ENCODE results near the gene WIPI1. TPM values are rescaled to one million over a fixed set of nuclear protein-coding genes. Genes with fewer than 3 reads are reported as not detected.

WIPI1 gene
- total RNA-seq, 1 experiment from 2014 or later: 19.8 TPM

DNA sequence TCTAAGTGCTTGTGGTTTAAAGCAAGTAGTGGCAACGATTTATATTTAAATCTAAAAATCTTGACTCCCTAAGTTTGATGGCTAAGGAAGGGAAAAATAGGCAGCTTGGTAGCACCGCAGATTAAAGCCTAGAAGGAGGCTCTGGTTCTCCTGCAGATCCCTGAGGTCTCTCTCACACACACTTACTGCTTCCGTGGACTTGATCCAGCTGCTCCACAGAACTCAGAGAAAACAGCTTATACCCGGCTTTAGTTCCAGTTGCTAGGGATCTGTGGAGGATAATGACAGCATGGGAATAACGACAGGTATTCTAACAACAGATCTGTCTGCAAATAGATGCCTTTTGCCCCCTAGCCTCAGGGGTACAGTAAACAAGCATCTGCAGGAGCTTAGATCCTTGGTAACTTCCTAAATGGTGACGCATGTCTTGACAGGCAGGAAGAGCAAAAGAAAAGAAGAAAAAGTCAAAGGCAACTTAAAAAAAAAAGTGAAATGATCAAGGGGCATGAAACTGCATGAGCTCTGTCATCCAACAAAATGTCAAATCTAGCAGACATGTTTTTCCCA lies 4.5 kb downstream of the WIPI1 start:
- in situ Hi-C loops (cut with HindIII; ENCODE audit: low pct_unique_long_range_greater_than_20kb, low sequenced_read_pairs): no loop called here
- H3K27me3 ChIP-seq (ENCODE audit: control insufficient read depth, insufficient read depth, low read length): no peaks in the 10 kb centered on the region
- H3K4me3 ChIP-seq (ENCODE audit: low read depth in 2 of 2, low read length in 2 of 2): no peak overlapping the region
- no peaks in the 10 kb centered on the region for H3K36me3 ChIP-seq (ENCODE audit: control insufficient read depth, insufficient read depth, low read length)
- ChIA-PET CTCF (interaction anchor here (0.6 kb wide), 1 partner anchor 11 kb away, joined by 3 read pairs; no protein-coding TSS in a partner anchor), POLR2A (no interaction called here)
- peaks cover 6% of the 10 kb centered on the region; the same call in 1 of the 2 replicates for H3K4me1 ChIP-seq (ENCODE audit: control insufficient read depth, insufficient read depth, low read length)
- DNase-seq (ENCODE audit: low read depth, low spot score): no peak
- TF ChIP-seq SIN3A (IDR thresholded peaks at IDR 0.05; ENCODE audit: borderline replicate concordance, insufficient read depth, low read depth, low read length) (no peak), TCF7L2 (IDR thresholded peaks at IDR 0.05; ENCODE audit: low read depth, low read length) (no peak), POLR2AphosphoS5 (IDR thresholded peaks at IDR 0.05; ENCODE audit: low read depth, low read length) (no peak)
- TF ChIP-seq, protein P1, sequence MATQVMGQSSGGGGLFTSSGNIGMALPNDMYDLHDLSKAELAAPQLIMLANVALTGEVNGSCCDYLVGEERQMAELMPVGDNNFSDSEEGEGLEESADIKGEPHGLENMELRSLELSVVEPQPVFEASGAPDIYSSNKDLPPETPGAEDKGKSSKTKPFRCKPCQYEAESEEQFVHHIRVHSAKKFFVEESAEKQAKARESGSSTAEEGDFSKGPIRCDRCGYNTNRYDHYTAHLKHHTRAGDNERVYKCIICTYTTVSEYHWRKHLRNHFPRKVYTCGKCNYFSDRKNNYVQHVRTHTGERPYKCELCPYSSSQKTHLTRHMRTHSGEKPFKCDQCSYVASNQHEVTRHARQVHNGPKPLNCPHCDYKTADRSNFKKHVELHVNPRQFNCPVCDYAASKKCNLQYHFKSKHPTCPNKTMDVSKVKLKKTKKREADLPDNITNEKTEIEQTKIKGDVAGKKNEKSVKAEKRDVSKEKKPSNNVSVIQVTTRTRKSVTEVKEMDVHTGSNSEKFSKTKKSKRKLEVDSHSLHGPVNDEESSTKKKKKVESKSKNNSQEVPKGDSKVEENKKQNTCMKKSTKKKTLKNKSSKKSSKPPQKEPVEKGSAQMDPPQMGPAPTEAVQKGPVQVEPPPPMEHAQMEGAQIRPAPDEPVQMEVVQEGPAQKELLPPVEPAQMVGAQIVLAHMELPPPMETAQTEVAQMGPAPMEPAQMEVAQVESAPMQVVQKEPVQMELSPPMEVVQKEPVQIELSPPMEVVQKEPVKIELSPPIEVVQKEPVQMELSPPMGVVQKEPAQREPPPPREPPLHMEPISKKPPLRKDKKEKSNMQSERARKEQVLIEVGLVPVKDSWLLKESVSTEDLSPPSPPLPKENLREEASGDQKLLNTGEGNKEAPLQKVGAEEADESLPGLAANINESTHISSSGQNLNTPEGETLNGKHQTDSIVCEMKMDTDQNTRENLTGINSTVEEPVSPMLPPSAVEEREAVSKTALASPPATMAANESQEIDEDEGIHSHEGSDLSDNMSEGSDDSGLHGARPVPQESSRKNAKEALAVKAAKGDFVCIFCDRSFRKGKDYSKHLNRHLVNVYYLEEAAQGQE (IDR thresholded peaks at IDR 0.05; ENCODE audit: insufficient read depth in 1 of 2, low read depth in 2 of 2, low read length in 1 of 2): no peak
- TF ChIP-seq, protein P2, sequence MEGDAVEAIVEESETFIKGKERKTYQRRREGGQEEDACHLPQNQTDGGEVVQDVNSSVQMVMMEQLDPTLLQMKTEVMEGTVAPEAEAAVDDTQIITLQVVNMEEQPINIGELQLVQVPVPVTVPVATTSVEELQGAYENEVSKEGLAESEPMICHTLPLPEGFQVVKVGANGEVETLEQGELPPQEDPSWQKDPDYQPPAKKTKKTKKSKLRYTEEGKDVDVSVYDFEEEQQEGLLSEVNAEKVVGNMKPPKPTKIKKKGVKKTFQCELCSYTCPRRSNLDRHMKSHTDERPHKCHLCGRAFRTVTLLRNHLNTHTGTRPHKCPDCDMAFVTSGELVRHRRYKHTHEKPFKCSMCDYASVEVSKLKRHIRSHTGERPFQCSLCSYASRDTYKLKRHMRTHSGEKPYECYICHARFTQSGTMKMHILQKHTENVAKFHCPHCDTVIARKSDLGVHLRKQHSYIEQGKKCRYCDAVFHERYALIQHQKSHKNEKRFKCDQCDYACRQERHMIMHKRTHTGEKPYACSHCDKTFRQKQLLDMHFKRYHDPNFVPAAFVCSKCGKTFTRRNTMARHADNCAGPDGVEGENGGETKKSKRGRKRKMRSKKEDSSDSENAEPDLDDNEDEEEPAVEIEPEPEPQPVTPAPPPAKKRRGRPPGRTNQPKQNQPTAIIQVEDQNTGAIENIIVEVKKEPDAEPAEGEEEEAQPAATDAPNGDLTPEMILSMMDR (IDR thresholded peaks at IDR 0.05): no peak
- intact Hi-C loops (cut with micrococcal nuclease; ENCODE audit: unreplicated experiment): no loop called here
- ATAC-seq: no peak
- BruUV-seq (replicated peaks): no TSS peak
- H3K9me3 ChIP-seq (ENCODE audit: control insufficient read depth, insufficient read depth, low read depth, low read length): no peaks in the 10 kb centered on the region
- H3K27ac ChIP-seq (ENCODE audit: low read length): no peak overlapping the region

DNA sequence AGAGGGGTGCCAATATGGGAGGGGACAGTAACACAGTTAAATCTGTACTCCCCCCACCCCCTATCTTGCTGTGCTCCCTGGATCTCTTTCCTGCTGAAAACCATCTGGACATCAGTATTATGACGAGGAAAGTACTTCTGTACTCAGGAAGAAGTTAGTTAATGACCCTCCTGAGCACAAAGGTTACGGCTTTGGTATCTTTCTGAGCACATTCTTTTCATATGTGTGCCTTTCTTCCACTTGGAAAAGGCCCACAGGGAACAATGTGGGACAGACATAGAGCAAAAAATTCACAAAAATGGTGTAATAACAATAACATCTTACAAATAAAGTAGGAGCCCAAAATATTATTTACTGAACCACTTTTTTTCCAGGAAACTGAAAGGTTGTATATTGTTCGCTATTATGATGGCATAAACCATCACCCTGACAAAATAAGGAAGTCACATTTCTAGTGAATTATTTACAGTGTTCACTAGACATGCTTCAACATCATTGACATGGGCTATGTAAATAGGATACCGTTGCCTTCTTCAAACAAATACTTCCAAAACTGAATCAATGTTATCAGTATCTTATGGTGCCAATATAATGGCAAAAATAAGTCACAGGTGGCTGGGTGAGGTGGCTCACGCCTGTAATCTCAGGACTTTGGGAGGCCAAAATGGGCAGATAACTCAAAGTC lies 5.5 kb downstream of the WIPI1 start:
- BruUV-seq (replicated peaks): no TSS peak
- in situ Hi-C loops (cut with HindIII; ENCODE audit: low pct_unique_long_range_greater_than_20kb, low sequenced_read_pairs): no loop called here
- Histone ChIP-seq H3K27ac (ENCODE audit: low read length) (no peak overlapping the region), H3K4me3 (ENCODE audit: low read depth in 2 of 2, low read length in 2 of 2) (no peak overlapping the region), H3K27me3 (ENCODE audit: control insufficient read depth, insufficient read depth, low read length) (no peaks in the 10 kb centered on the region), H3K4me1 (ENCODE audit: control insufficient read depth, insufficient read depth, low read length) (peaks cover 6% of the 10 kb centered on the region; the same call in 1 of the 2 replicates), H3K9me3 (ENCODE audit: control insufficient read depth, insufficient read depth, low read depth, low read length) (no peaks in the 10 kb centered on the region), H3K36me3 (ENCODE audit: control insufficient read depth, insufficient read depth, low read length) (no peaks in the 10 kb centered on the region)
- DNase-seq (ENCODE audit: low read depth, low spot score): no peak
- POLR2A ChIA-PET: no interaction called here
- CTCF ChIA-PET: no interaction called here
- intact Hi-C loops (cut with micrococcal nuclease; ENCODE audit: unreplicated experiment): no loop called here
- TF ChIP-seq TCF7L2 (IDR thresholded peaks at IDR 0.05; ENCODE audit: low read depth, low read length) (no peak), SIN3A (IDR thresholded peaks at IDR 0.05; ENCODE audit: borderline replicate concordance, insufficient read depth, low read depth, low read length) (no peak), POLR2AphosphoS5 (IDR thresholded peaks at IDR 0.05; ENCODE audit: low read depth, low read length) (no peak)
- TF ChIP-seq, protein P1 (IDR thresholded peaks at IDR 0.05; ENCODE audit: insufficient read depth in 1 of 2, low read depth in 2 of 2, low read length in 1 of 2): no peak
- TF ChIP-seq, protein P2 (IDR thresholded peaks at IDR 0.05): no peak
- no peak for ATAC-seq

All from Panc1 (cell line).